Measurements from ENCODE around the gene CEACAM21.

GRCh38 chr19:41569481-41570150 lies 6.3 kb upstream of the CEACAM21 start:
- TF ChIP-seq CTCF (IDR thresholded peaks at IDR 0.05) (no peak), POLR2A (IDR thresholded peaks at IDR 0.05) (no peak), POLR2AphosphoS5 (IDR thresholded peaks at IDR 0.05) (no peak), EP300 (IDR thresholded peaks at IDR 0.05) (no peak)

Data from gastroesophageal sphincter (tissue), 3 donors.